Left ventricle myocardium inferior (tissue), 1 donor: ENCODE measurements around the gene TAOK2. TPM values are rescaled to one million over a fixed set of nuclear protein-coding genes. Genes with fewer than 3 reads are reported as not detected.
"Not testable (repeated sequence)": the region's sequence is repeated elsewhere in the genome, so short reads cannot be mapped to it uniquely, and the experiment has no call there.

Source experiments
- DNase-seq: peaks from one replicate; pipeline ENCODE4 v3.0.0-alpha.2; 2020
- H3K27ac ChIP-seq: fragments of 200-600 bp; replicated peaks from 2 replicates; pipeline ENCODE4 v1.8.0; 2021
- H3K27me3 ChIP-seq: fragments of 200-600 bp; 2 replicates; pipeline ENCODE4 v1.8.0; 2021; ENCODE audit warnings: low read depth
- H3K36me3 ChIP-seq: fragments of 200-600 bp; 2 replicates; pipeline ENCODE4 v1.8.0; 2021
- H3K4me1 ChIP-seq: fragments of 200-600 bp; 2 replicates; pipeline ENCODE4 v1.8.0; 2021
- H3K4me3 ChIP-seq: fragments of 200-600 bp; 2 replicates; pipeline ENCODE4 v1.8.0; 2021; ENCODE audit warnings: mild to moderate bottlenecking, moderate library complexity
- H3K9me3 ChIP-seq: fragments of 200-600 bp; replicated peaks from 2 replicates; pipeline ENCODE4 v1.8.0; 2021
- intact Hi-C: fragments of 100-400 bp; cut with micrococcal nuclease; formaldehyde crosslinking; loops from one replicate; pipeline ENCODE4 v1.11.0; 2022
- total RNA-seq: library from RNA; stranded (reverse); fragmentation: NEBNext Ultra II Directional; extraction: Animal tissue kit (Norgen Biotek cat#: 25700); gene quantifications from one replicate; pipeline ENCODE4 v1.2.1, GENCODE V29; 2021
- TF ChIP-seq, protein P1 (sequence below): fragments of 200-600 bp; IDR thresholded peaks from 2 replicates; pipeline ENCODE4 v1.8.0; 2021; ENCODE audit warnings: antibody characterized with exemption, mild to moderate bottlenecking, borderline replicate concordance
- donor health status: DM: no; HTN: yes; CAD: no; lungs with severe emphysema.

The TAOK2 gene
- total RNA-seq, 1 donor from 2014 or later, result 34.3 TPM

DNA sequence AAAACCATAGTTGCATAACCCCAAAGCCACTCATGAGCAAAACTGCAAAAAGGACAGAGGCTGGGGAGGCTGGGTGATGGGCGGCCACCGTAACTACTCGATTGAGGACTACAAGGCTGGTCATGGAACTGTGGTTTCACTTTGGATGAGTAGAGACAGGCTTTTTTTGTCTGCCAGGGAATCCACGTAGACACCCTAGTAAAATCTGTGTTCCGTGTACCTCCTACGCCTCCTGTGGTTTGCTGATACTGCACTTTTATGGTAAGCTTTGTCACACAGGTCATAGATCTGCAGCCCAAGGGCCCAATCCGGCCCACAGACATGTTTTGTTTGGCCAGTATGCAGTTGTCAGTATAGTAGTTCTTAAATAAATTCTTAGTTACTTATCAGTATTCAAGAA lies 59.6 kb downstream of the TAOK2 start:
- H3K36me3 ChIP-seq, result no peaks in the 10 kb centered on the region
- peaks cover 9% of the 10 kb centered on the region for H3K4me1 ChIP-seq
- intact Hi-C loops, result no loop called here
- no peak overlapping the region for H3K4me3 ChIP-seq
- no peak overlapping the region for H3K27ac ChIP-seq
- TF ChIP-seq, protein P1, sequence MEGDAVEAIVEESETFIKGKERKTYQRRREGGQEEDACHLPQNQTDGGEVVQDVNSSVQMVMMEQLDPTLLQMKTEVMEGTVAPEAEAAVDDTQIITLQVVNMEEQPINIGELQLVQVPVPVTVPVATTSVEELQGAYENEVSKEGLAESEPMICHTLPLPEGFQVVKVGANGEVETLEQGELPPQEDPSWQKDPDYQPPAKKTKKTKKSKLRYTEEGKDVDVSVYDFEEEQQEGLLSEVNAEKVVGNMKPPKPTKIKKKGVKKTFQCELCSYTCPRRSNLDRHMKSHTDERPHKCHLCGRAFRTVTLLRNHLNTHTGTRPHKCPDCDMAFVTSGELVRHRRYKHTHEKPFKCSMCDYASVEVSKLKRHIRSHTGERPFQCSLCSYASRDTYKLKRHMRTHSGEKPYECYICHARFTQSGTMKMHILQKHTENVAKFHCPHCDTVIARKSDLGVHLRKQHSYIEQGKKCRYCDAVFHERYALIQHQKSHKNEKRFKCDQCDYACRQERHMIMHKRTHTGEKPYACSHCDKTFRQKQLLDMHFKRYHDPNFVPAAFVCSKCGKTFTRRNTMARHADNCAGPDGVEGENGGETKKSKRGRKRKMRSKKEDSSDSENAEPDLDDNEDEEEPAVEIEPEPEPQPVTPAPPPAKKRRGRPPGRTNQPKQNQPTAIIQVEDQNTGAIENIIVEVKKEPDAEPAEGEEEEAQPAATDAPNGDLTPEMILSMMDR, result no peak
- no peak for DNase-seq
- H3K27me3 ChIP-seq, result peaks cover 86% of the 10 kb centered on the region
- no peaks in the 10 kb centered on the region for H3K9me3 ChIP-seq

DNA sequence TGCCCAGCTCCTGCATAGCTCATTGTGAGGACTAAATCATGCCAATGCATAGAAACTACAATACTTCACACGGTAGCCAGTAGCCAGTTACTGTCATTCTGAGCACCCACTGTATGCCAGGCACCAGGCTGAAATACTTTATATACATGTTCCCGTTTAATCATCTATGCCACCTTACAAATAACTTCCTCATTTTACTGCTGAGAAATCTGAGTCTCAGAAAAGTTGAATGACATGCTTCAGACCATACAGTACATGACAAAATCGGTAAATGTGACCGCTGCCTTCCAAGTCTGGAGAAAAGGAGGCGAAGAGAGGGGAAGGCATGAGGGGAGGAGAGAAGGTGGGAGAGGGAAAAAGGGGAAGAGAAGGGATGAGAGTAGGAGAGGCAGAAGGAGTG lies 66.6 kb downstream of the TAOK2 start:
- Histone ChIP-seq H3K9me3 (no peaks in the 10 kb centered on the region), H3K27ac (no peak overlapping the region), H3K27me3 (peaks cover 17% of the 10 kb centered on the region), H3K4me1 (no peaks in the 10 kb centered on the region), H3K36me3 (no peaks in the 10 kb centered on the region), H3K4me3 (no peak overlapping the region)
- TF ChIP-seq, protein P1, result no peak
- no peak for DNase-seq
- intact Hi-C loops, result no loop called here

DNA sequence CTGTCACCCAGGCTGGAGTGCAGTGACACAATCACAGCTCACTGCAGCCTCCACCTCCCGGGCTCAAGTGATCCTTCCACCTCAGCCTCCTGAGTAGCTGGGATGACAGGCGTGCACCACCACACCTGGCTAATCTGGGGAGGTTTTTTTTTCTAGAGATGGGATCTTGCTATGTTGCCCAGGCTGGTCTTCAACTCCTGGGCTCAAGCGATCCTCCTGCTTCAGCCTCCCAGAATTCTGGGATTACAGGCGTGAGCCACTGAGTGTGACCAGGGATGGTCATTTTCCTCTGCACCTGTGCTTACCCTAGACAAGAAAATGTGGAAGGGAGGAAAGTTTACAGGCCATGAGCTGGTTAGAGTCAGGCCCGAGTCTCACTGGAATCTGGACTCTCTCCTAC lies 67.0 kb downstream of the TAOK2 start:
- H3K36me3 ChIP-seq, intact Hi-C loops, H3K4me1 ChIP-seq, H3K9me3 ChIP-seq, DNase-seq, H3K27ac ChIP-seq, H3K4me3 ChIP-seq: not testable (repeated sequence)
- peaks cover 12% of the 10 kb centered on the region for H3K27me3 ChIP-seq

DNA sequence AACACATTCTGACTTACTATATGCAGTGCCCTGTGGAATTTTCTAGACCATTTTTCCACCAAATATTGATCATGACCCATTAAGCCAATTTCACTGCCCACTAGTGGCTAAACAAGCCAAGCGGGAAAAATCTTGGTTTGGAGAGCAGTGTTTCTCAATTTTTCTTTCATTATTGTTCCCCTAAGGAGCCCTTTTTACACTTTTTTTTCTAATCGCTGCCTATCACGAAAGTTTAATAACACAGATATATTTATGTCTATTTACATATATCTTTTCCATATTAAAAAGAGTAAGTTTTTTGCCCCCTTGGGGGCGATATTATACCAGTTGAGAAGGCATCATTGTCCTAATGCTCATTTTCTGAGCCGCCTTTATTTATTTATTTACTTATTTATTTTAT lies 68.2 kb downstream of the TAOK2 start:
- TF ChIP-seq, protein P1, result peak; percentile 60
- no peak overlapping the region for H3K4me3 ChIP-seq
- H3K27me3 ChIP-seq, result peaks cover under 1% of the 10 kb centered on the region
- no peaks in the 10 kb centered on the region for H3K36me3 ChIP-seq
- H3K4me1 ChIP-seq, result no peaks in the 10 kb centered on the region
- intact Hi-C loops, result no loop called here
- H3K27ac ChIP-seq, result no peak overlapping the region
- H3K9me3 ChIP-seq, result no peaks in the 10 kb centered on the region
- no peak for DNase-seq

Other genes starting within 250 kb of the TAOK2 start
- 0.63 TPM for gene C16orf54, start 227.9 kb upstream of the TAOK2 start, total RNA-seq
- not detected for gene ZG16, start 195.6 kb upstream of the TAOK2 start, total RNA-seq
- gene KIF22, start 183.1 kb upstream of the TAOK2 start, total RNA-seq, result 46.9 TPM
- 77.6 TPM for gene MAZ, start 167.3 kb upstream of the TAOK2 start, total RNA-seq
- 2.1 TPM for gene PRRT2, start 161.7 kb upstream of the TAOK2 start, total RNA-seq
- 12.9 TPM for gene PAGR1, start 157.7 kb upstream of the TAOK2 start, total RNA-seq
- gene MVP, start 153.4 kb upstream of the TAOK2 start, total RNA-seq, result 38.6 TPM
- gene CDIPT, start 110.6 kb upstream of the TAOK2 start, total RNA-seq, result 68.6 TPM
- gene SEZ6L2, start 74.3 kb upstream of the TAOK2 start, total RNA-seq, result 0.38 TPM
- not detected for gene ASPHD1, start 73.4 kb upstream of the TAOK2 start, total RNA-seq
- gene KCTD13, start 47.6 kb upstream of the TAOK2 start, total RNA-seq, result 9.2 TPM
- gene TMEM219, start 11.8 kb upstream of the TAOK2 start, total RNA-seq, result 63.2 TPM
- gene HIRIP3, start 21.7 kb downstream of the TAOK2 start, total RNA-seq, result 18.8 TPM
- gene INO80E, start 22.4 kb downstream of the TAOK2 start, total RNA-seq, result 29.0 TPM
- gene DOC2A, start 37.2 kb downstream of the TAOK2 start, total RNA-seq, result 0.66 TPM
- not detected for gene C16orf92, start 49.3 kb downstream of the TAOK2 start, total RNA-seq
- gene TLCD3B, start 57.4 kb downstream of the TAOK2 start, total RNA-seq, result not detected
- gene ALDOA, start 91.9 kb downstream of the TAOK2 start, total RNA-seq, result 3,337 TPM
- 32.2 TPM for gene PPP4C, start 102.1 kb downstream of the TAOK2 start, total RNA-seq
- gene TBX6, start 118.1 kb downstream of the TAOK2 start, total RNA-seq, result 1.0 TPM
- 54.4 TPM for gene YPEL3, start 122.3 kb downstream of the TAOK2 start, total RNA-seq
- 2.3 TPM for gene GDPD3, start 139.7 kb downstream of the TAOK2 start, total RNA-seq
- gene MAPK3, start 149.4 kb downstream of the TAOK2 start, total RNA-seq, result 47.6 TPM
- 7.7 TPM for gene CORO1A, start 209.7 kb downstream of the TAOK2 start, total RNA-seq
- gene BOLA2B, start 219.8 kb downstream of the TAOK2 start, total RNA-seq, result 54.6 TPM
- 7.5 TPM for gene SLX1A, start 220.0 kb downstream of the TAOK2 start, total RNA-seq
- gene SULT1A3, start 225.4 kb downstream of the TAOK2 start, total RNA-seq, result 9.9 TPM